Ramos (cell line): ENCODE measurements around the gene DSC2.
"Not testable (repeated sequence)": the region's sequence is repeated elsewhere in the genome, so short reads cannot be mapped to it uniquely, and the experiment has no call there.

Experiments
- in situ Hi-C: fragments of 300-500 bp; cut with MboI; formaldehyde crosslinking; loops from one replicate; pipeline ENCODE4 v1.14.3; 2022; ENCODE audit warnings: low sequenced_read_pairs; ENCODE audit not compliant: unreplicated experiment

Gene DSC2

DNA sequence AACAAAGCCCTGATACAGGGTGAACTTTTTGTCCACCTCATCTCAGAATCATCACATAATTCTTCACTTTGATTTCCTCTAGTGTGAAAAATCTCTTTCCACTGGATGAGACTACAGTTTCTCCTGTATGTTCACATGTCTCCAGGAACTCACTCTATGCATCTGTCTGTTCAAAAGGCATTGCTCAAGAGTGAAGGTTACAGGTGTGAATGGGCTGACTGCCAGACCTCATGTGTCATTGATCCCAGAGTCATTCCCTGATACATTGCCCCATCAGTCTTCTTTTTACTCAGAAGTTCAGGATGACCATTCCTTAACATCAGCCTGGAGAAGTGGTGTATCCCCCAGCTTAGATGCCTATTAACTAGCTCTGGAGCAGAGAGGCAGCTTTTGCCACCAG, 55.3 kb downstream of the DSC2 start:
- in situ Hi-C loops: no loop called here

DNA sequence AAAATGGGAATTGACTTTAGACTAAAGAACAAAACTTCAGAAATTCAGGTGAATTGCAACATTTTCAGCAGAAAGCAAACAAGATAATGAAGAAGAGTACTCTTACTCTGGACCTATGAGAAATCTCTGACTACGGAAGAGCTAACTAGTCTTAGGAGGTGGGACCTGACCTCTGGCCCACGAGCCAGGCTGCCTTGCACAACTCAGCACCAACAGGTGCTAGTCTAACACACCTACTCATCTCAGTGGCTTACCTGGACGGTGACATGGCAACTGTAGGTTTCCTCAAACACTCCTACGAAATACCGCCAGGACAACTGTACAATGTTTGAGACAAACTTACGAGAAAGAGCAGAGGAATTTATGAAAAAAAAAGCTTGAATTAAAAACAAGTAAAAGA, 56.6 kb downstream of the DSC2 start:
- in situ Hi-C loops: no loop called here

DNA sequence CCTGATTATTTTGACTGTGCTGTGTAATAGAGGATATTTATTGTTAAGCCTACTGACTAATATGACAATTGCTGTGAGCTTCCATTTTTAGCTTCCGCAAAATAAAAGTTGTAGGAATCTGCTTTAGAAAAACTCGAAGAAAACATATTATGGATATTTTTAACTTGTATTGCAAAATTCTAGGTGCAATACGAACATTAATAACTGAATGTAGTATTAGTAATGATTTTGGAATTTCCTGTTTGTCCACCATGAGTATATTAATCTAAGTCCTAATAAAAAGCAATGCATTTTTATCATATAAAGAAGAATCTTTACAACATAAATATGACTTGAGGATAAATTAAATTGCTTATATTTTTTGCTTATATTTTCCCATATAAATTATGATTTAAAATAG, 57.3 kb downstream of the DSC2 start:
- in situ Hi-C loops: no loop called here

DNA sequence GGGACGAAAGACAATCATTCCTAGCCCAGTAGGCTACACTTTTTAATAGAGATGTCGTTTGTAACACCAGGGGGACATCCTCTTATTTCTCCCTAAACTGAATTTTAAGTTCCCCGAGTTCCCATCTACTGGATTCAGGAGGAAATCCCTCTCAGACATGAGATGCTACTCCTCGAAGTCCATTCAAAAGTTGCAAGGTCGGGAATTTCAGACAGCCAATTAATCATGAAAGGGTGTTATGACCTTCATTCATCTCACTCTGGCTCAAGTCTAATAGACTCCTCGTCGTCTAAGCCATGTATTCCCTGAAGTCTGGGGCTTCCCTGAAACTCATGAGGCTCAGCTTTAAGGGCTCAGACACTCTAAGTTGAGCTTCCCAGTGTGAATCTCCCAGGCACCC, 58.5 kb downstream of the DSC2 start:
- in situ Hi-C loops: no loop called here

DNA sequence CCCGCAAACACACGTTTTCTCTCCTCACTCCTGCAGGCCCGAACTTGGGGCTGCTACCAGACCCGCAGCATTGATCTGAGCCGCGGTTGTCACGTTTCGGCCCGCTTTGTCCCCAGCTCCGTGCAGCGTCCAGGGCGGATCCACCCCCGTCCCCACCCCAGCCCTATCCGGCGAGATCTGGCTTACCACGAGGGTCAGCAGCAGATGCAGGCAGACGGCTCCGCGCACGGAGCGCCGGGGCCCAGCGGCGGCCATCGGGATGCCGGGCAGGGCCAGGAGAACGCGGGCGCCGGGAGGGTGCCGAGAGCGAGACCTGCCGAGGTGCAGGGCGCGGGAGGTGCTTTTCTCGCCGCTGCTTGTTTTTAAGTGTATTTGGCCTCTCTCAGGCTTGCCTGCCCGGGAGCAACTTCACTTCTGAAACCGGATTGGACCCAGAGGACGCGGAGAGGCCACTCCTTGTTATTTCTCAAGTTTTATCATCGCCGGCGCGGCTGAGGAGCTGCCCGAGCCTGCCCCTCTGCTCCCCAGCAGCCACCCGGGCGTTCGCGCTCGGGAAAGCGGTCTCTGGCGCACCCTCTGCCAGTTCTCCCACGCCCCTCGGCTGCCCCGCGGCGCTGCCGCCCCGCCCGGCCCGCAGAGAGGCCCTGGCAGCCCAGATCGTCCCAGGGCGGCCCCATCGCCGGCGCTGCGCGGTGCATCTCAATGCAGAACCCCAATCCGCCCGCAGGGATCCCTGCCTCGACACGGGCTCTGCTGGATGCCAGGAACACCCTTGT, 59.6 kb downstream of the DSC2 start, which contains the start of gene DSC3:
TSS of gene DSC3 (minus strand) at position 337 of the 776 bp plus-strand sequence. CDS start at position 255, 82 bp downstream.
- in situ Hi-C loops: no loop called here

DNA sequence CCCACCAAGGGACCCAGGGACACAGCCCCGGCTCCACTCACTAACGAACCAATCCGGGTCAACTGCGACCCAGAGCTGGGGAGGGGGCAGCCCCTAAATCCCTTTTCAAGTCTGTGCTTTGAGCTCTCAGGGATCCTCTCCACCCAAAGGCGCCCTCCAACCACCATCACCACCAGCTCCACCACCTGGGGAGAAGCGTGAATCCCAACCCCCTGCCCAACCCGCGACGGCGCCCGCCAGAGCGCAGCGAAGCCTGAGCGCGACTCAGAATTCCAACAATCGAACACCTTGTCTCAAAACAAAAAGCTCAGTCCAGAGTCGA, 60.2 kb downstream of the DSC2 start:
- in situ Hi-C loops: no loop called here

DNA sequence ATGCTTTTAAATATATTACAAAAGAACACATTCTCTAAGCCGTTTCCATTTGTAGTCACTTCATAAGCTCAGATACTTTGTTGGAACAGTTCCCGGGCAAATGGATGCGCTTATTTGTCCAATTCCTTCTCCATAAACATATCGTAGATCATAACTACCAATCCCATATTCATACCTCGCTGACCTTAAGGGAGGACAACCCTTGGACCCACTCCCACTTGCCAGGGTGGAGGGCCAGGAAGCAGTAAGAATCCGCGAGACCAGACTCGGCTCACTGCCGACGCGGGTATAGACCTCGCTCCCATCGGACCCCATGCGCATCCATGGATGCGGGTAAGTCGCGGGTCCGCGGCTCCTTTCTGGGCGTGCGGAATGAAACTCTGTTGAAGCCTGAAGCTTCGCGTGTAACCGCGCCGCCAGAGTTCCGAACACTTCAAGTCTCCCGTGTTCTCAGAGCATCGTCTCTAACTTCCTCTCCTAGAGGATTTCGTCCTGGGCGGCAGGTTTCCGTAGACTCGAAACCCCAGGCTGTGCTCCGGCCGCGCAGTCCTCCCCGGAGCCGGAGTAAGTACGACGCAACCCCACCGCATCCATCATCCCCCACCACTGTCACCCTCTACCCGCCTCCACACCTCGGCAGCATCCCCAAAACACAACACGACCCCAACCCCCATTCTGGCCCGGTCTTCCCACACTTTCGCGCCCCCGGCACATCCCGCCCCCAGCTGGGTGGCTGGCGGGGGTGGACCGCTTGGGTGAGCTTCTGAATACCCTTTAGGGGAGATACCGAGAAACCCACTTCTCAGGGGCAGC, 60.7 kb downstream of the DSC2 start:
- in situ Hi-C loops: no loop called here

DNA sequence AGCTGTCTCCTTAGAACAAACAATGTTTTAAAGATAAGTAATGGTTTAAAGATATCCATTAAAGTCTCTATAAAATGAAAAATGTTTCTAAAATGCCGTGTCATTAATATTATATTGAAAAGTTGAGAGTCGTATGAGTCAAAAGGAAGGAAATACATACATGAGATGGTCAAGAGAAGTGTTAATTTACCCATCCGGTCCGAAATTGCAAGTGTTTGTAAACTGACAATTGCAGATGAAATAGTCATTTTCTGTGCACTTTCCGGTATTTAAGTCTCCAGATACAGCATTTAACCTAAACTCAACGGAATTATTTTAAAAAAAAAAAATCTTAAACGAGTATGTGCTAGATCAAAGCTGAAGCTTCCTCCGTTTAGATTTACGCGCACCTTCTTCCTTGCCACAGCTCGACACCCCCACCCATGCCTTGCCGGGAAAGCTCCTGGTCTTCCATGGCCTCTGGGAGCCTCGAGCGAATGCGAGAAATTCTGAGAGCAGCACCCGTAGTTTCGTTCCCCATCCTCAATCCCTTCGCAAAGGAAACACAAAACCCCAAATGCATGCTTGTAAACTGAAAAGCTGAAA, 61.4 kb downstream of the DSC2 start:
- in situ Hi-C loops: no loop called here

DNA sequence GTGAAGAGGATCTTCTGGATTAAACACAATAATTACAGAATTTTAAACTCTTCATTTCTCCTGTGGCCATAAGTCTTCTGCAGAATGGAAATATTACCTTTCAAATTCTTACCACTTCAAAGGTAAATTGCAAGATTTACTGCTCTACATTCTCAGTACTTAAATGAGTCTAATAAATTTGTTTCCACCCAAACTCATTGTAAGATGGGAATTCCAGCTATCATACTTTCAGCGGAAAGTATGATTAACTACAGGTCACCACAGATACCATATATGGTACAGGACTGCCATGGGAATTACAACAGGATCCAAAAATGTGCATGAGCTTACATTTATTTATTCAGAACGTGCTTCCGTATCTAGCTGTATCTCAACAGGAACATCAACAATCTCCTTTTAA, 62.8 kb downstream of the DSC2 start:
- in situ Hi-C loops: no loop called here

DNA sequence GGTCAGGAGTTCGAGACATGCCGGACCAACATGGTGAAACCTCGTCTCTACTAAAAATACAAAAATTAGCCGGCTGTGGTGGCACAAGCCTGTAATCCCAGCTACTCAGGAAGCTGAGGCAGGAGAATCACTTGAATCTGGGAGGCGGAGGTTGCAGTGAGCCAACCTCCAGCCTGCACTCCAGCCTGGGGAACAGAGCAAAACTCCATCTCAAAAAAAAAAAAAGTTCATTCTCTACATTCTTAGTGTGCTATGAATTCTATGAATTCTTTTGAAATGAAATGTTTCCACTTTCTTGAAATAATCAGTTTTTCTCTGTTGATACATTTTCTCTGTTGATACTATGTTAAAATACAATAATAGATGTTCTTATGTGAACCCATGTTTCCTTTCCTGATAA, 64.5 kb downstream of the DSC2 start:
- in situ Hi-C loops: not testable (repeated sequence)

DNA sequence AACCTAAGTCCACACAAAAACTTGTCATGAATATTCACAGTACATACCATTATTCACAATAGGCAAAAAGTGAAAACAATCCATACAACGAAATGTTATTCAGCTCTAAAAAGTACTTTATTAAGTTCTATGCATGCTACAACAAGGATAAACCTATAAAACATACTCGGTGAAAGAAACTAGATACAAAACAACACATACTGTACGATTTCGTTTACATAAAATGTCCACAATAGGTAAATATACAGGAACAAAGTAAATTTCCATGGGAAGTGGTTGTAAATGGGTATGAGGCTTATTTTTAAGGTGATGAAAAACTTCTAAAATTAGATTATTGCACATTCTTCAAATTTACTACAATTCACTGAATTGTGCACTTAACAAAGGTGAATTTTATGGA, 67.7 kb downstream of the DSC2 start:
- in situ Hi-C loops: no loop called here

DNA sequence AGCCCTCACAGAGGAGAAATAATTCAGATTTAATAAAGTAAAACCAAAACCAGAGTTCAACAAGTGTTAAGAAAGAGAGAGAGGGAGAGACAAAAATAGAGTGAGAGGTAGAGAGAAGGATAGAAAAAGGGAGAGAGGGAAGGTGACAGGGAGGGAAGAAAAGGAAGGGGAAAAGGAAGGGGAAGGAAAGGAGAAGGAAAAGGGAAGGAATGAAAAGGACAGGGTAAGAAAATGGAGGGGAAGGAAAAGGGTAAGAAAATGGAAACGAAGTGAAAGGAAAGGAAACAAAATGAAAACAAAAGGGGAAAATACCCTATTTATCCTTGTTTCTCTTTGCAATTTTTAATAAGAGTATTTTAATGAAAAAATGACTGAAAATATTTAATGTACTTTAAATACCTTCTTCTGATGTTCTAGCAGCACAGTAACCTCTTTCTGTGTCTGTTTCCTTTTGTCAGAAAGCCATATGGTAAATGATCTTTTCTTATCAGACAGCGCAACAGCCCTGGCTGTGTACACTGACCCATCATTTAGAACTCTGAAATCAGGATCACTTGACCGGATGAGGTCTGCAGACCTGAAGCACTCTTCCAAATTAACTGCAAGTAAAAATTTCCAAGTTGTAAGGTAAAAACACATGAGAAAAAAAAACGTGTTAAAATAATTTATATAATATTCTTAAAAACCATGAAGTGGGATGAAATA, 71.5 kb downstream of the DSC2 start:
- in situ Hi-C loops: no loop called here

DNA sequence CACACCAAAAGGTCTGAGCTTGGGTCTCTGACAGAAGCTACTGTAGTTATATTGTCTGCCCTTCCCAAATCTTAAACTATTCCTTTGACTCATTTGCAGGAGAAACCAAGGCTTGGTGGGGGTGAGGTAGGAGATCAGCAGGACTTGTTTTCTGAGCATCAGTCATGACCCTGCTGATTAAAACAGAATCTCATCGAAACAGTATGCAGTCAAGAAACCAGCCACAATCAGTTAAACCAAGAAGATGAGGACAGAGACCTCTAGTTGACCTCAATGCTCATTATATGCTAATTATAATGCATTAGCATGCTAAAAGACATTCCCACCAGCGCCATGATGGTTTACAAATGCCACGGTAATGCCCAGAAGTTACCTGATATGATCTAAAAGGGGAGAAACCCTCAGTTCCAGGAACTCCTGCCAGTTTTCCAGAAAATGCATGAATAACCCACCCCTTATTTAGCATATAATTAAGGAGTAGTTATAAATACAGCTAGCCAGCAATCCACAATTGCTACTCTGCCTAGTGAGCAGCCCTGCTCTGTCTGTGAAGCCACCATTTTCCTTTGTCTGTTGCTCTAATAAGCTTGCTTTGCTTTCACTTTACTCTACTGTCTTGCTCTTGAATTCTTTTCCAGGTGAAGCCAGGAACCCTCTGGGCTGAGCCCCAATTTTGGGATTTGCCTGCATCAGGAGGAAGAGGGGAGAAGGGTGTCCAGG, 86.3 kb downstream of the DSC2 start:
- in situ Hi-C loops: no loop called here

DNA sequence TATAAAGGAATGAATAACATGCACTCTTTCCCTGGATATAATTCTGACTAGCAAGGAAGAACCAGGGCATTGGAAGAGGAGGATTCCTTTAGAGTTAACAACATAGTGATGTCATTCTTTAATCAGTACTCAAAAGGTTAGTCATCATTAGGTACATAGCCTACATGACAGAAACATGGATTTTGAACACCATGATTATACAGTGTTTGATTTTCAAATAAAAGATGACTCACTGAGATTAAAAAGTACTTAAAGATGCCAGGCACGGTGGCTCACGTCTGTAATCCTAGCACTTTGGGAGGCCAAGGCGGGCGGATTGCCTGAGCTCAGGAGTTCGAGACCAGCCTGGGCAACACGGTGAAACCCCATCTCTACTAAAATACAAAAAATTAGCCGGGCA, 90.8 kb downstream of the DSC2 start:
- in situ Hi-C loops: not testable (repeated sequence)

DNA sequence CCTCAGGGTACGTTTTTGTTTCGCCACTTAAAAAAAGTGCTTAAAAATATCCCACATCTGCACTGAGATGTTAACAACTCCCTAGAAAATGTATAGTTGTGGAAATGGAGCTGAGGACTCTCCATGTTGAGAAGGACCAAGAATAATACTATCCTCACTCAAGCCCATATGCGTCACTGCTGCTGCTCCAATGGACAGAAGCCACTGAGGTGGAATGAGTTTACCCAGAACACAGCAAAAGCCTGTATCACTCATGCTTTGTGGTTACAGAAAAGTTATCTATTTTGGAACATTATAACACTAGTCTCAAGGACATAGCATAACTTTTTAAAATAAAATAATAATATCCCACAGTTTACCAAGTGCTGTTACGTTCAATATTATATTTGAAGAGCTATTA, 91.6 kb downstream of the DSC2 start:
- in situ Hi-C loops: no loop called here
